Trophoblast cell (in vitro differentiated cells and primary cell): ENCODE measurements around the gene LSS.
"Not testable (repeated sequence)": the region's sequence is repeated elsewhere in the genome, so short reads cannot be mapped to it uniquely, and the experiment has no call there.

Source experiments
- DNase-seq, 2 donors: peaks; one replicate each; pipeline ENCODE4 v3.0.0-alpha.2; 2016
- H2AFZ ChIP-seq: 2 replicates; pipeline ENCODE4 v1.6.1; 2013; ENCODE audit warnings: low read length, moderate library complexity, mild to moderate bottlenecking; ENCODE audit not compliant: insufficient read depth, poor library complexity
- H2AK5ac ChIP-seq: 2 replicates; pipeline ENCODE4 v1.6.1; 2013; ENCODE audit warnings: mild to moderate bottlenecking, low read length
- H2BK120ac ChIP-seq: 2 replicates; pipeline ENCODE4 v1.6.1; 2013; ENCODE audit warnings: low read length, mild to moderate bottlenecking, moderate library complexity; ENCODE audit not compliant: insufficient read depth, poor library complexity
- H2BK12ac ChIP-seq: 2 replicates; pipeline ENCODE4 v1.6.1; 2013; ENCODE audit warnings: mild to moderate bottlenecking, low read length, moderate library complexity
- H2BK5ac ChIP-seq: 2 replicates; pipeline ENCODE4 v1.6.1; 2013; ENCODE audit warnings: low read length, low read depth, moderate library complexity, mild to moderate bottlenecking; ENCODE audit not compliant: poor library complexity
- H3K14ac ChIP-seq: 2 replicates; pipeline ENCODE4 v1.6.1; 2013; ENCODE audit warnings: mild to moderate bottlenecking, low read length
- H3K18ac ChIP-seq: 2 replicates; pipeline ENCODE4 v1.6.1; 2013; ENCODE audit warnings: mild to moderate bottlenecking, low read length
- H3K23ac ChIP-seq: 2 replicates; pipeline ENCODE4 v1.6.1; 2013; ENCODE audit warnings: low read length
- H3K27ac ChIP-seq: 2 replicates; pipeline ENCODE4 v1.5.1; 2013; ENCODE audit warnings: low read depth, mild to moderate bottlenecking, inconsistent platforms, low read length, moderate library complexity
- H3K27me3 ChIP-seq: 2 replicates; pipeline ENCODE4 v1.6.1; 2013; ENCODE audit warnings: inconsistent platforms, mild to moderate bottlenecking, low read length, moderate library complexity; ENCODE audit not compliant: insufficient read depth
- H3K36me3 ChIP-seq, 2 experiments: 1 replicate in 1 of 2; 2 replicates in 1 of 2; pipeline ENCODE4 v1.6.1; 2013; ENCODE audit warnings: low read length in 2 of 2, mild to moderate bottlenecking in 2 of 2, moderate library complexity in 1 of 2; ENCODE audit not compliant: insufficient read depth in 2 of 2, control insufficient read depth in 1 of 2
- H3K4ac ChIP-seq: 2 replicates; pipeline ENCODE4 v1.6.1; 2013; ENCODE audit warnings: low read depth, mild to moderate bottlenecking, low read length, moderate library complexity
- H3K4me1 ChIP-seq, 2 experiments: 1 replicate in 1 of 2; 2 replicates in 1 of 2; pipeline ENCODE4 v1.6.1; 2013; ENCODE audit warnings: low read length in 2 of 2, mild to moderate bottlenecking in 2 of 2, moderate library complexity in 1 of 2; ENCODE audit not compliant: insufficient read depth in 2 of 2, control insufficient read depth in 1 of 2
- H3K4me2 ChIP-seq: 2 replicates; pipeline ENCODE4 v1.6.1; 2013; ENCODE audit warnings: inconsistent platforms, mild to moderate bottlenecking, low read length, moderate library complexity
- H3K4me3 ChIP-seq: 2 replicates; pipeline ENCODE4 v1.5.1; 2013; ENCODE audit warnings: mild to moderate bottlenecking, low read depth, low read length, inconsistent platforms
- H3K79me1 ChIP-seq: one replicate; pipeline ENCODE4 v1.6.1; 2013; ENCODE audit warnings: low read length
- H3K79me2 ChIP-seq: 2 replicates; pipeline ENCODE4 v1.6.1; 2013; ENCODE audit warnings: low read length, mild to moderate bottlenecking; ENCODE audit not compliant: control insufficient read depth, insufficient read depth, poor library complexity
- H3K9ac ChIP-seq: 2 replicates; pipeline ENCODE4 v1.6.1; 2013; ENCODE audit warnings: mild to moderate bottlenecking, low read length
- H3K9me3 ChIP-seq: 2 replicates; pipeline ENCODE4 v1.6.1; 2013; ENCODE audit warnings: low read depth, mild to moderate bottlenecking, control low read depth, inconsistent platforms, low read length; ENCODE audit not compliant: insufficient read depth
- H4K12ac ChIP-seq: 2 replicates; pipeline ENCODE4 v1.6.1; 2013; ENCODE audit warnings: low read depth, mild to moderate bottlenecking, low read length, moderate library complexity
- H4K8ac ChIP-seq: 2 replicates; pipeline ENCODE4 v1.6.1; 2013; ENCODE audit warnings: low read depth, mild to moderate bottlenecking, low read length, moderate library complexity
- H4K91ac ChIP-seq: one replicate; pipeline ENCODE4 v1.6.1; 2013; ENCODE audit warnings: low read depth, mild to moderate bottlenecking, low read length, moderate library complexity
- WGBS: extraction: QIAGEN DNeasy Blood & Tissue Kit; methylation state at CpG from one replicate; pipeline ENCODE4 v1.1.7; 2013; ENCODE audit warnings: missing lambda C conversion rate; ENCODE audit not compliant: insufficient read length, insufficient coverage; ENCODE audit errors: extremely low coverage; 5-methylcytosine and 5-hydroxymethylcytosine counted together

The LSS gene

GRCh38 chr21:46144464-46145070 is 84.0 kb downstream of the LSS start:
- Histone ChIP-seq H3K9ac (no peak overlapping the region), H3K79me1 (peaks cover 12% of the 10 kb centered on the region), H4K91ac (no peak overlapping the region), H3K4me1 (peaks cover 6 to 7% of the 10 kb centered on the region in 2 experiments), H3K18ac (no peak overlapping the region), H3K79me2 (no peaks in the 10 kb centered on the region), H2BK12ac (no peak overlapping the region), H3K4ac (no peak overlapping the region), H3K27me3 (no peaks in the 10 kb centered on the region), H3K27ac (no peak overlapping the region), H3K4me3 (no peak overlapping the region), H2AK5ac (no peak overlapping the region), H3K36me3 (no peaks in the 10 kb centered on the region), H3K4me2 (no peak overlapping the region), H4K12ac (no peak overlapping the region), H3K23ac (no peak overlapping the region), H2AFZ (no peak overlapping the region), H3K14ac (no peak overlapping the region), H4K8ac (no peak overlapping the region), H3K9me3 (no peaks in the 10 kb centered on the region), H2BK120ac (no peak overlapping the region), H2BK5ac (no peak overlapping the region)
- no CpG with 5 or more reads among the region's 4 CpGs for WGBS
- DNase-seq, result no peak

GRCh38 chr21:46142582-46143473 is 85.7 kb downstream of the LSS start:
- Histone ChIP-seq H2AK5ac (peak overlapping the region; percentile 32), H2BK12ac (no peak overlapping the region), H4K91ac (no peak overlapping the region), H3K36me3 (no peaks in the 10 kb centered on the region), H3K14ac (no peak overlapping the region), H3K9me3 (no peaks in the 10 kb centered on the region), H3K23ac (no peak overlapping the region), H3K4me3 (no peak overlapping the region), H3K4me1 (peaks cover 6 to 7% of the 10 kb centered on the region in 2 experiments), H3K27ac (no peak overlapping the region), H3K79me1 (peaks cover 12% of the 10 kb centered on the region), H4K12ac (no peak overlapping the region), H3K4me2 (no peak overlapping the region), H2BK120ac (no peak overlapping the region), H3K79me2 (no peaks in the 10 kb centered on the region), H3K9ac (no peak overlapping the region), H3K4ac (no peak overlapping the region), H2AFZ (no peak overlapping the region), H3K27me3 (no peaks in the 10 kb centered on the region), H4K8ac (no peak overlapping the region), H3K18ac (no peak overlapping the region), H2BK5ac (no peak overlapping the region)
- DNase-seq, result no peak
- no CpG with 5 or more reads among the region's 21 CpGs for WGBS

GRCh38 chr21:46141767-46142581 is 86.6 kb downstream of the LSS start:
- Histone ChIP-seq H2AFZ (no peak overlapping the region), H3K4me2 (no peak overlapping the region), H4K91ac (no peak overlapping the region), H2AK5ac (no peak overlapping the region), H3K23ac (no peak overlapping the region), H3K9ac (no peak overlapping the region), H3K27ac (no peak overlapping the region), H3K18ac (no peak overlapping the region), H3K79me2 (no peaks in the 10 kb centered on the region), H4K12ac (no peak overlapping the region), H3K79me1 (peaks cover 7% of the 10 kb centered on the region), H4K8ac (no peak overlapping the region), H3K4ac (no peak overlapping the region), H3K4me1 (peaks cover 4 to 7% of the 10 kb centered on the region in 2 experiments), H2BK5ac (no peak overlapping the region), H3K36me3 (no peaks in the 10 kb centered on the region), H3K14ac (no peak overlapping the region), H2BK12ac (no peak overlapping the region), H3K27me3 (no peaks in the 10 kb centered on the region), H3K4me3 (no peak overlapping the region), H2BK120ac (no peak overlapping the region), H3K9me3 (no peaks in the 10 kb centered on the region)
- no peak for DNase-seq
- no CpG with 5 or more reads among the region's 45 CpGs for WGBS

- not testable (repeated sequence) for H3K23ac ChIP-seq, H4K8ac ChIP-seq, H3K79me1 ChIP-seq, H3K4me2 ChIP-seq, H3K9ac ChIP-seq, H3K27me3 ChIP-seq, H3K27ac ChIP-seq, H4K91ac ChIP-seq, H2BK5ac ChIP-seq, H4K12ac ChIP-seq, H3K9me3 ChIP-seq, H3K4me1 ChIP-seq, H3K79me2 ChIP-seq, H3K14ac ChIP-seq, H3K36me3 ChIP-seq, H2BK120ac ChIP-seq, H3K18ac ChIP-seq, H3K4ac ChIP-seq, H2BK12ac ChIP-seq, DNase-seq, H2AK5ac ChIP-seq, H2AFZ ChIP-seq
- H3K4me3 ChIP-seq, result peak overlapping the region; percentile 35
- no CpG with 5 or more reads among the region's 29 CpGs for WGBS
Measured at GRCh38 chr21:46140352-46141003, 88.1 kb downstream of the LSS start.
